Thyroid gland (tissue), 4 donors: ENCODE results near the gene RIPOR3. TPM values are rescaled to one million over a fixed set of nuclear protein-coding genes. Genes with fewer than 3 reads are reported as not detected.

Experiments
- DNase-seq, 2 donors: peaks; one replicate each; pipeline ENCODE4 v3.0.0-alpha.2; 2019
- H3K27ac ChIP-seq, 3 donors: fragments of 200-600 bp; sonication (generic); 1 replicate in 2 of 3; 2 replicates in 1 of 3; pipeline ENCODE4 v1.5.1; 2016 to 2019; ENCODE audit warnings: mild to moderate bottlenecking in 1 of 3, moderate library complexity in 1 of 3
- H3K27me3 ChIP-seq: fragments of 200-600 bp; sonication (generic); one replicate; pipeline ENCODE4 v1.5.1; 2019
- H3K36me3 ChIP-seq, 2 donors: fragments of 200-600 bp; sonication (generic); one replicate each; pipeline ENCODE4 v1.5.1; 2016 to 2019
- H3K4me1 ChIP-seq, 2 donors: fragments of 200-600 bp; sonication (generic); one replicate each; pipeline ENCODE4 v1.5.1; 2017 to 2019
- H3K4me3 ChIP-seq, 3 donors: fragments of 200-600 bp; sonication (generic); replicated peaks in 1 of 3; 1 replicate in 2 of 3; 2 replicates in 1 of 3; pipeline ENCODE4 v1.5.1; 2016; ENCODE audit warnings: mild to moderate bottlenecking in 1 of 3
- H3K9me3 ChIP-seq: fragments of 200-600 bp; sonication (generic); one replicate; pipeline ENCODE4 v1.5.1; 2017
- CTCF ChIP-seq, 6 experiments: fragments of 200-600 bp in 3 of 6; fragments of 450-650 bp in 3 of 6; sonication (generic) in 3 of 6; IDR thresholded peaks; one replicate each; pipeline ENCODE4 v1.5.1; 2016 to 2019; ENCODE audit warnings: antibody characterized with exemption in 6 of 6, mild to moderate bottlenecking in 2 of 6, inconsistent platforms in 1 of 6, moderate library complexity in 1 of 6
- POLR2A ChIP-seq, 2 donors: fragments of 450-650 bp; IDR thresholded peaks; one replicate each; pipeline ENCODE4 v1.6.1; 2017; ENCODE audit warnings: antibody characterized with exemption in 2 of 2, mild to moderate bottlenecking in 2 of 2, moderate library complexity in 1 of 2
- WGBS, 2 donors: methylation state at CpG; one replicate each; pipeline ENCODE4 v1.1.5; 2017; 5-methylcytosine and 5-hydroxymethylcytosine counted together
- intact Hi-C: fragments of 100-400 bp; cut with DNase I; formaldehyde crosslinking; loops from one replicate; pipeline ENCODE4 v1.15.1; 2023
- total RNA-seq, 4 donors: library from RNA; depleted of rRNA; stranded (reverse); fragments of >200 nt; gene quantifications; one replicate each; pipeline ENCODE4 v1.2.3, GENCODE V29; 2016

RIPOR3 gene
- total RNA-seq, 4 donors from 2014 or later, result 6.2 to 23.9 (median 9.5) TPM

- Histone ChIP-seq H3K36me3 (no peaks in the 10 kb centered on the region), H3K4me1 (peaks cover 7 to 21% of the 10 kb centered on the region in 2 donors), H3K9me3 (no peaks in the 10 kb centered on the region), H3K4me3 (no peak overlapping the region), H3K27me3 (no peaks in the 10 kb centered on the region), H3K27ac (no peak overlapping the region)
- no peak for DNase-seq
- WGBS, 2 donors, result 75 to 84% methylated on average over 10 to 13 of the region's 16 CpGs
- intact Hi-C loops, result no loop called here
- no peak for TF ChIP-seq POLR2A (IDR thresholded peaks at IDR 0.05)
- TF ChIP-seq CTCF (IDR thresholded peaks at IDR 0.05), result no peak
These were observed 62.3 kb downstream of the RIPOR3 start for GRCh38 chr20:50628853-50629669.

DNA sequence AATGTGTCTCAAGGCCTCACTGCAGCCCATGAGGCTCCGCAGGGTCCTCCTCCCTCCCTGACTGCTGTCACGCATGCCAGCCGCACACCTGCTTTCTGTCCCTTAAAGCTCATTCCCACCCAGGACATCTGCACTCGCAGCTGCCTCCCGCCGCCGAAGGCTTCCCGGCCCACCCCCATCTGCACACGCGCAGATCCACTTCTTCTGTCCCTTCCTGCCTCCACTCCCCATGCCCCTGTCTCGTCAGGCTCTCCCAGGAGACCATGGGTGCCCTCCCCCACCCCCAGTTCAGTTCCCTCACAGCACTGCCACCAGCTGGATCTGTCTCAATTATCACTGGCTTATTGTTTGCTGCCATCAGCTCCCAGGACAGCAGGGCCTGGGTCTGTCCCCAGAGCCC lies 63.0 kb downstream of the RIPOR3 start:
- 67 to 74% methylated on average over 11 of the region's 11 CpGs for WGBS, 2 donors
- intact Hi-C loops, result no loop called here
- no peaks in the 10 kb centered on the region for H3K27me3 ChIP-seq
- H3K27ac ChIP-seq, result no peak overlapping the region
- no peak overlapping the region for H3K4me3 ChIP-seq
- no peaks in the 10 kb centered on the region for H3K9me3 ChIP-seq
- no peaks in the 10 kb centered on the region for H3K36me3 ChIP-seq
- TF ChIP-seq CTCF (IDR thresholded peaks at IDR 0.05), result no peak
- no peak for TF ChIP-seq POLR2A (IDR thresholded peaks at IDR 0.05)
- peaks cover 7 to 18% of the 10 kb centered on the region in 2 donors for H3K4me1 ChIP-seq
- no peak for DNase-seq

DNA sequence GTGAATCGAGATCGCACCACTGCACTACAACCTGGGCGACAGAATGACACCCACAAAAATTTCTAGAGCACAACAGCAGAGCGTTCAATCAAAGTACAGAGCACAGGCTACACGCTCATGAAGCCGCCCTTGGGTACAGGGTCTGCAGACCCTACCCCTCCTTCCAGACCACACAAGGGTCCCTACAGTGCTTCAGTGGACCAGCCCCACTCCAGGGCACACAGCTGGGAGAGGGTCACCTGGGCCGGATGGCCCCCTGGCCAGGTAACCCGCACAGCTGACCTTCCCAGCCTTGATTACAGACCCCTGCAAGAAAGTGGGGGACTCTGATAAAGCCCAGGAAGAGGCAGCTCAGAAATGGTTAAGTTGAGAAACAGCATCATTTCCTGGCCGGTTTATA lies 63.6 kb downstream of the RIPOR3 start:
- peaks cover 7 to 16% of the 10 kb centered on the region in 2 donors for H3K4me1 ChIP-seq
- DNase-seq, result no peak
- WGBS, 2 donors, result 86 to 87% methylated on average over 8 to 9 of the region's 9 CpGs
- no peaks in the 10 kb centered on the region for H3K9me3 ChIP-seq
- H3K36me3 ChIP-seq, result no peaks in the 10 kb centered on the region
- H3K27me3 ChIP-seq, result no peaks in the 10 kb centered on the region
- H3K4me3 ChIP-seq, result no peak overlapping the region
- no peak overlapping the region for H3K27ac ChIP-seq
- no peak for TF ChIP-seq POLR2A (IDR thresholded peaks at IDR 0.05)
- no peak for TF ChIP-seq CTCF (IDR thresholded peaks at IDR 0.05)
- intact Hi-C loops, result no loop called here

- Histone ChIP-seq H3K27ac (no peak overlapping the region), H3K36me3 (no peaks in the 10 kb centered on the region), H3K4me1 (peaks cover 0 to 6% of the 10 kb centered on the region in 2 donors), H3K4me3 (no peak overlapping the region), H3K9me3 (no peaks in the 10 kb centered on the region), H3K27me3 (no peaks in the 10 kb centered on the region)
- peak; percentile 24 to 30 for DNase-seq
- TF ChIP-seq POLR2A (IDR thresholded peaks at IDR 0.05) (no peak), CTCF (IDR thresholded peaks at IDR 0.05) (peak in 4 of 6 experiments; percentile 7 to 46 (median 36))
- 60 to 64% methylated on average over 11 of the region's 15 CpGs for WGBS, 2 donors
- intact Hi-C loops, result no loop called here
These were observed 65.2 kb downstream of the RIPOR3 start for GRCh38 chr20:50625986-50626677.
